HUES6 (cell line): Measurements from ENCODE around the gene FRAS1.

Experiments used
- H3K27ac ChIP-seq: 2 replicates; pipeline ENCODE4 v1.7.0; 2013; ENCODE audit warnings: low read depth, mild to moderate bottlenecking, low read length, inconsistent platforms
- H3K27me3 ChIP-seq: 2 replicates; pipeline ENCODE4 v1.6.1; 2013; ENCODE audit warnings: low read length; ENCODE audit not compliant: control insufficient read depth, insufficient read depth
- H3K36me3 ChIP-seq: 2 replicates; pipeline ENCODE4 v1.6.1; 2013; ENCODE audit warnings: low read length; ENCODE audit not compliant: control insufficient read depth, insufficient read depth
- H3K4me1 ChIP-seq: 2 replicates; pipeline ENCODE4 v1.6.1; 2013; ENCODE audit warnings: low read length; ENCODE audit not compliant: control insufficient read depth, insufficient read depth
- H3K4me3 ChIP-seq: 2 replicates; pipeline ENCODE4 v1.5.1; 2013; ENCODE audit warnings: low read depth, low read length
- H3K9ac ChIP-seq: one replicate; pipeline ENCODE4 v1.6.1; 2013; ENCODE audit warnings: mild to moderate bottlenecking, low read length
- H3K9me3 ChIP-seq: 2 replicates; pipeline ENCODE4 v1.6.1; 2013; ENCODE audit warnings: low read depth, low read length; ENCODE audit not compliant: control insufficient read depth, insufficient read depth

The FRAS1 gene

DNA sequence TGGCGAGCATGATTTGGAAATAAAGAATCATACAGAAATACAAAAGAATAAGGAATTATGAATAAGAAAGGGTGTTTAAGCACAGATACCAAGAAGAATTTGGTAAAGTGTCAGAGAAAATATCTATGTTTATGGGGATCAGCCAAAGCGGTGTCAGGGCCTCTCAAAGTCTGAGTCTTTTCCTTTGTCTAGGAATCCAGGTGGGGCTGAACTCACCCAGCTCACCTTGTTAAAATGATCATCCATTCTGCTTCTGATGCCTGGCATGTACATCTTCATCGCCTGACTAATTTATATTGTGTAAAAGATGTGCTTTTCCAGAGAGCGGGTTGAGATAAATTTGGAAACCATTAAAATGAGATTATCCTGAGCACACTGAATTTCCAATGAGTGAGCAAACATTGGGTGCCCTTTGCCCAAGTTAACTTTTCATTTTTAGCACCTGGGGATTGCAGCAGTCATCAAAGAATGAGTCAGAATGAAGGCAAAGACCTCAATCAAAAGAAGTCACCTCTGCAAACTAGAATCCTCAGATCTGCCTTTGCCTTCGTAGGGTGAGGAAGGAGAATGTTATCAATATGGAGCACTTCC is 352.6 kb downstream of the FRAS1 start:
- Histone ChIP-seq H3K9me3 (no peaks in the 10 kb centered on the region), H3K27me3 (no peaks in the 10 kb centered on the region), H3K4me1 (no peaks in the 10 kb centered on the region), H3K4me3 (no peak overlapping the region), H3K27ac (no peak overlapping the region), H3K9ac (no peak overlapping the region), H3K36me3 (peaks cover 22% of the 10 kb centered on the region)

GRCh38 chr4:78410225-78410624 is 353.1 kb downstream of the FRAS1 start:
- Histone ChIP-seq H3K9me3 (no peaks in the 10 kb centered on the region), H3K27me3 (no peaks in the 10 kb centered on the region), H3K9ac (no peak overlapping the region), H3K4me1 (no peaks in the 10 kb centered on the region), H3K27ac (no peak overlapping the region), H3K4me3 (no peak overlapping the region), H3K36me3 (peaks cover 25% of the 10 kb centered on the region)

DNA sequence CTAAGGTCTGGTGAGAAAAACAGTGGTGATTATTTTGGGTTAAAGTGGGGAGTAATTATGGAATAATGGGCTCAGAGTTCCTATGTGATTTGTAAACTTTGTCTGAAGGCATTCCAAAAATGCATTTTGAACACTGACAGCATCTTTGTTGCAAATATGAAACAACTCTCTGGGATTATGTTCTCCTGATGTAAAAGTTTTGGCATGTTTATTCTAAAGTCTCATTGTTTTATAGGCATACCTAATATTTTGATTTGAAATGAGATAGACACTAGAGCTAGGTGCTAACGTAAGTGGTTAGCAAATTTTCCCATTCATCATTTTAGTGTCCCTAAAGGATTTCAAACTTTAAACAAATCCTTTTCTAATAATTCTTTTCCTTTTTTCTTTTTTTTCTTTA is 353.6 kb downstream of the FRAS1 start:
- no peaks in the 10 kb centered on the region for H3K9me3 ChIP-seq
- H3K4me3 ChIP-seq: no peak overlapping the region
- peaks cover 30% of the 10 kb centered on the region for H3K36me3 ChIP-seq
- no peaks in the 10 kb centered on the region for H3K27me3 ChIP-seq
- no peak overlapping the region for H3K27ac ChIP-seq
- no peaks in the 10 kb centered on the region for H3K4me1 ChIP-seq
- no peak overlapping the region for H3K9ac ChIP-seq

GRCh38 chr4:78414116-78414515 is 357.0 kb downstream of the FRAS1 start:
- Histone ChIP-seq H3K9me3 (no peaks in the 10 kb centered on the region), H3K9ac (no peak overlapping the region), H3K4me3 (no peak overlapping the region), H3K36me3 (peaks cover 29% of the 10 kb centered on the region), H3K27me3 (no peaks in the 10 kb centered on the region), H3K27ac (no peak overlapping the region), H3K4me1 (peaks cover 14% of the 10 kb centered on the region)

DNA sequence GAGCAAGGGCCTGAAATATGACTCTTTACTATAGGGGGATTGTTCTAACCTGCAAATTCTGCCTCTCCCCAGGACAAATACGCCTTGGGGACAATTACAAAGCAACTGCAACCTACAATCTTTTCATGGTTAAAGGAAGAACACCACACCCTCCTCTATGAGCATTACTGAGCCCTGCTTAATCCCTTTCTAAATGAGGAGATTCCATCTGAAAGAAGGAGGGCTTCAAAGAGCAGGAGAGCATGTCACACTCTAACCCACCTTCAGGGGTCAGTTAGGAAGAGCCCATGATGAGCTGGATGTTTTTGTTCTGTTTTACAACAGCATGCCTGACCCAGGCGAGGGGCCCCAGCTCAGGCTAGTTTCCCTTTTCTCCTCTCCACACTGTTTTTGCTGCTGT is 360.5 kb downstream of the FRAS1 start:
- Histone ChIP-seq H3K4me3 (no peak overlapping the region), H3K4me1 (peaks cover 14% of the 10 kb centered on the region), H3K27me3 (no peaks in the 10 kb centered on the region), H3K27ac (no peak overlapping the region), H3K36me3 (peaks cover 59% of the 10 kb centered on the region), H3K9ac (no peak overlapping the region), H3K9me3 (no peaks in the 10 kb centered on the region)

GRCh38 chr4:78418406-78418805 is 361.3 kb downstream of the FRAS1 start:
- Histone ChIP-seq H3K36me3 (peaks cover 56% of the 10 kb centered on the region), H3K4me1 (peaks cover 14% of the 10 kb centered on the region), H3K9me3 (no peaks in the 10 kb centered on the region), H3K27ac (no peak overlapping the region), H3K27me3 (no peaks in the 10 kb centered on the region), H3K4me3 (no peak overlapping the region), H3K9ac (no peak overlapping the region)

DNA sequence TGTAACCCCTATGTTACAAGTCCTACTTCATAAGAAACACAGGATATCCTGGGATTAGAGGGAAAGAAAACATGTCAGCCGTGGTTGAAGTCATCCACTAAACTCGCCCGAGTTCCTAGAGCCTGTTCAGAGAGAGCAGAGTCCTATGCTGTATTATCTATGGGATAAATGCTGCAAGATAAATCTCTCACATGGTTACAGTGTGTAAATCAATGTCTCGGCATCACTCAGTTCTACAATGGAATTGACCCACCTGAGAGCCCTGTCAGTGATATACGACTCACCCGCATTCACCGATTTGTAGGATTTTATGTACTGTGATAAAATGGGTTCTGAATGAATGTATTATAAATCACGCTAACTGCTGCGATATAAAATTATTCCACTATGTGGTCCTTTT is 366.7 kb downstream of the FRAS1 start:
- peaks cover 51% of the 10 kb centered on the region for H3K36me3 ChIP-seq
- H3K27ac ChIP-seq: no peak overlapping the region
- H3K9ac ChIP-seq: no peak overlapping the region
- H3K4me1 ChIP-seq: no peaks in the 10 kb centered on the region
- H3K9me3 ChIP-seq: no peaks in the 10 kb centered on the region
- H3K4me3 ChIP-seq: no peak overlapping the region
- H3K27me3 ChIP-seq: no peaks in the 10 kb centered on the region

DNA sequence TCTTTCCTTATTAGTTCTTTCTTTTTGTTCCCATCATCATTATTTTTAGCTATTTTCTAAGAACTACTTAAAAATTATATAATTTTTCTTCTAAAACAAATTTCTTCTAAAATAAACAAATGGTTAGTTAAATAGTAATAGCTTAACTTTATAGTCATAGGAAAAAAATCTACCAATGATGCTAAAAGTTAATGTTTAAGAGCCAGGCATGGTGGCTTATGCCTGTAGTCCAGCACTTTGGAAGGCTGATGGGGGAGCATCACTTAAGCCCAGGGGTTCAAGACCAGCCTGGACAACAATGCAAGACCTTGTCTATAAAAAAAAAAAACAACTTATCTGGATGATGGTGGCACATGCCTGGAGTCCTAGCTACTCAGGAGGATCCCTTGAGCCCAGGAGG is 367.3 kb downstream of the FRAS1 start:
- Histone ChIP-seq H3K9me3 (no peaks in the 10 kb centered on the region), H3K27ac (no peak overlapping the region), H3K9ac (no peak overlapping the region), H3K27me3 (no peaks in the 10 kb centered on the region), H3K36me3 (peaks cover 52% of the 10 kb centered on the region), H3K4me1 (no peaks in the 10 kb centered on the region), H3K4me3 (no peak overlapping the region)

DNA sequence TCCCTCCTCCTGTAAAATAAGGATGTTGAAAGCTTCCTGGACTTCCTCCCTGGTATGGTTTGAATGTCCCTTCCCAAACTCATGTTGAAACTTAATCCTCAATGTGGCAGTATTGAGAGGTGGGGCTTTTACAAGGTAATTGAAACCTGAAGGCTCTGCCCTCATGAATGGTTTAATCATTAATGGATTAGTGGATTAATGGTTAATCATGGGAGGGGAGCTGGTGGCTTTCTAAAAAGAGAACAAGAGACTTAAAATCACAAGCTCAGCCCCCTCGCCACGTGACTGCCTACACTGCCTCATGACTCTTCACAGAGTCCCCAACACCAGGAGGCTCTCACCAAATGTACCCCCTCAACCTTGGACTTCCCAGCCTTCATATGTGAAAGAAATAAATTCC is 369.8 kb downstream of the FRAS1 start:
- Histone ChIP-seq H3K9ac (no peak overlapping the region), H3K4me1 (no peaks in the 10 kb centered on the region), H3K27me3 (no peaks in the 10 kb centered on the region), H3K27ac (no peak overlapping the region), H3K36me3 (peaks cover 50% of the 10 kb centered on the region), H3K4me3 (no peak overlapping the region), H3K9me3 (no peaks in the 10 kb centered on the region)

DNA sequence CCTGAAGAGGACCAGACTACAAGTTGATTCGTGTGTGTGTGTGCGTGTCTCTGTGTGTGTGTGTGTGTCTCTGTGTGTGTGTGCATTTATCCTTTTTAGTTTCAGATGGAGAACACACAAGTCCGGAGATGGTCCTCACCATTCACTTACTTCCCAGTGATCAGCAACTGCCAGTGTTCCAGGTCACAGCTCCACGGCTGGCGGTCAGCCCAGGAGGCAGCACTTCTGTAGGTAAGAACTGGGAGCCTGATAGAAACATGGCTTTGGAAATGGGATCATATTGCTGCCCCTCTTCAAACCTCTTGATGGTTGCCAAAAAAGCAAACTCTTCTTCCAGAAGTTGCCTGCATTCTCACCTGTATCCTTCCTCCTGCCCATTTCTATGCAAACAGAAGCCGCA is 371.9 kb downstream of the FRAS1 start:
- no peak overlapping the region for H3K9ac ChIP-seq
- H3K36me3 ChIP-seq: peaks cover 42% of the 10 kb centered on the region
- no peaks in the 10 kb centered on the region for H3K9me3 ChIP-seq
- H3K4me1 ChIP-seq: no peaks in the 10 kb centered on the region
- no peak overlapping the region for H3K27ac ChIP-seq
- H3K4me3 ChIP-seq: no peak overlapping the region
- no peaks in the 10 kb centered on the region for H3K27me3 ChIP-seq

GRCh38 chr4:78432896-78433295 is 375.8 kb downstream of the FRAS1 start:
- H3K9me3 ChIP-seq: no peaks in the 10 kb centered on the region
- peaks cover 37% of the 10 kb centered on the region for H3K36me3 ChIP-seq
- no peak overlapping the region for H3K9ac ChIP-seq
- H3K27ac ChIP-seq: no peak overlapping the region
- no peaks in the 10 kb centered on the region for H3K27me3 ChIP-seq
- H3K4me1 ChIP-seq: no peaks in the 10 kb centered on the region
- H3K4me3 ChIP-seq: no peak overlapping the region

DNA sequence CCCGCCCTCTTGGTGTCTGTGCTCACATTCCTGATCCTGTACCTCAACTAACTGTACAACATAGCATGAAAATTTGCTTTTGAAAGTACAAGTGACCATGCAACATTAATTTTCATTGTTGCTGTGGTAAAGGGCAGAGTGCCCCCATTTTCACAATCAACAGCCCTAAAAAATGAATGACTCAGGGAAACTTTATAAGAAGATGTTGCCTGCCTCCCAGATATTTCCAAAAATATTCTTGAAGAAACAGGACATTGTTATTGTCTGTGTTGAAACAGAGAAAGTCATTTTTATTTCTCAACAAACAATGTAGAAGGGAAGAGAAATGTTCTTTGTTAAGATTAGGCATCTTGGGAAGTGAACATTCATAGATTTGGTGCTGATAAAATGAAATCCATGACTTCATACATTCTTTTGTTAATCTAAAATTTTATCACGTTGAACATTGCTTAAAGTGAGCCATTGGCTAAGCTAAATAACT is 380.5 kb downstream of the FRAS1 start:
- Histone ChIP-seq H3K4me1 (no peaks in the 10 kb centered on the region), H3K4me3 (no peak overlapping the region), H3K27ac (no peak overlapping the region), H3K27me3 (no peaks in the 10 kb centered on the region), H3K36me3 (peaks cover 32% of the 10 kb centered on the region), H3K9me3 (no peaks in the 10 kb centered on the region), H3K9ac (no peak overlapping the region)
